Endometrial microvascular endothelial cells (primary cell): ENCODE results near the gene CSN3. TPM values are rescaled to one million over a fixed set of nuclear protein-coding genes. Genes with fewer than 3 reads are reported as not detected.
"Not testable (repeated sequence)": the region's sequence is repeated elsewhere in the genome, so short reads cannot be mapped to it uniquely, and the experiment has no call there.

Experiments
- in situ Hi-C: cut with HindIII; loops from 2 replicates; pipeline ENCODE4 v1.10.0; 2017; ENCODE audit warnings: low sequenced_read_pairs, low pct_unique_long_range_greater_than_20kb; ENCODE audit errors: inconsistent ontology term
- total RNA-seq: library from RNA; depleted of rRNA; stranded (reverse); fragments of >200 nt; gene quantifications from one replicate; pipeline ENCODE4 v1.2.3, GENCODE V29; 2015; ENCODE audit errors: inconsistent ontology term

Gene CSN3, protein sequence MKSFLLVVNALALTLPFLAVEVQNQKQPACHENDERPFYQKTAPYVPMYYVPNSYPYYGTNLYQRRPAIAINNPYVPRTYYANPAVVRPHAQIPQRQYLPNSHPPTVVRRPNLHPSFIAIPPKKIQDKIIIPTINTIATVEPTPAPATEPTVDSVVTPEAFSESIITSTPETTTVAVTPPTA
- not detected for total RNA-seq

DNA sequence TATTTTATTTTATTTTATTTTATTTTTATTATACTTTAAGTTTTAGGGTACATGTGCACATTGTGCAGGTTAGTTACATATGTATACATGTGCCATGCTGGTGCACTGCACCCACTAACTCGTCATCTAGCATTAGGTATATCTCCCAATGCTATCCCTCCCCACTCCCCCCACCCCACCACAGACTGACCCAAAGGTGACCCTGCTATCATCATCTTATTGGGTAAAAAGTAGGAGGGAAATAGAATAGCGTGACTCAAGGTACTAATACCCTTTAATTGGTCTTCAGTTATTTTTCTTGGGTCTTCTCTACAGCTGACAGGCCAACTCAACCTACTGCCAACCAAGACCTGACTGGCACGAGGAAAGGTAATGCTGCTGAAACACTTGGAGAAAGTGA lies at the start of gene CSN3:
Gene CSN3 (plus strand): TSS at position 301 of the 400 bp plus-strand sequence. CDS start 2,223 bp downstream, outside the sequence.
- in situ Hi-C loops: not testable (repeated sequence)

DNA sequence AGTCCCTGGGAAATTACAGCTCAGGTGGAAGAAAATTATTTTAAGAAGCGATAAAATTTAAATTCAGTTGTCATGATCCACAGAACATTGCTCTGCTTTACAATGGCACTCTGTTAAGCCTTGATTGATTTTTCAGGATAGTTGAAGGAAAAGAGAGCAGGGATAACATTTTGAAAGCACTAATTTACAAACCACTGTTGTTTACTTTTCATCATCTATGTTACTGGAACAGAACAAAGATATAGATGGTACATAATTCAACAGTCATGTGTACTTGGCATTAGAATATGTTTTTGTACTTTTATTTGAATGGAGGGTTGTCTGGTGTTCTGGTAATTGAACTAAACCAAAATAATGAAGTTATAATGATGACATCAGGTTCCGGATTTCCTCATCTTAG lies 49.5 kb upstream of the CSN3 start:
- in situ Hi-C loops: no loop called here

DNA sequence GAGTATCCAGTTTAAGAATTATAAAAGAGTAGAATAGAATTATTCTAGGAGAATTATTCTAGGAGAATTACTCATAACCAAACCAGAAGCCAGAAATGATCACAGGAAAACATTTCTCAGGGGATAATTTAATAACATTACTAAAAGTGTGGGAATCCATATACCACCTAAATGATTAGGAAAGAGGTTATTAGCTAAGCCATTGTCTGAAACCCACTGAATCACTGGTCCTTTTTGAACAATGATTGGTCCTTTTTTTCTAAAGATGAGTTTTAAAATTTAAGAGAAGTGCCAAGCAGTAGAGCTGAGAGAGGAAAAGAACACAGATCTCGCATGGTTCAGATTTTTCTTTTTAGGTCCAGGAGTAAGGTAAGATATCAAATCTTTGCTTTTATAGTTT lies 47.0 kb upstream of the CSN3 start, which contains the start of gene ODAM:
Gene ODAM (plus strand): TSS at position 301 of the 400 bp plus-strand sequence. CDS start 819 bp downstream, outside the sequence.
- in situ Hi-C loops: no loop called here

DNA sequence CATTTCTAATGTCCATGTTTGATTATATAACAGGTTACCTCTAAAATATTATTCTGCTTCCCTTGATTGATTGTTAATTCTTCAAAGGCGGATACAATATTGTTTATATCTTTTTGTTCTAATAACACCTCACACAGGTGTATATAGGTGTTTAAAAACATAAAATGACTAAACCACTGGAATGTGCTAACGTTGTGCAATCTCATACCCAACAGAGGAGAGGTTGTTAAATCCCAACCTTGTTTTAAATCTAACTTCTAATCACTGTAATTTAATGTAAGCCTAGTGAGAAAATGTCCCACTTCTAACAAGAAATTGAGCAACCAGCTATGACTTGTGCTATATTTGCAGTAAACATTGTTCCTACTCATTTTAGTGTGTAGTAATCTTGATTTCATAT lies 45.5 kb upstream of the CSN3 start:
- in situ Hi-C loops: no loop called here

DNA sequence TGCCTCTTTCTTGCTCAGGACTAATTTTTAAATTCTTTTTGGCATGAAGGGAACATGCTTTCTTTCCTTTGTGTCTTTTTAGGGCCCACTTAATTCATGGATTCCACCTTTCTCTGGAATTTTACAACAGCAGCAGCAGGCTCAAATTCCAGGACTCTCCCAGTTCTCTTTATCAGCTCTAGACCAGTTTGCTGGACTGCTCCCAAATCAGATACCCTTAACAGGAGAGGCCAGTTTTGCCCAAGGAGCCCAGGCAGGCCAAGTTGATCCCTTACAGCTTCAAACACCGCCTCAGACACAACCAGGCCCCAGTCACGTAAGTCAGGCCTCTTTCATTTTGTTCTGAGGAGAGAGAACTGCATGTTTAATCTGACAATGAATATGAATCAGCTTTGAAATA lies 44.6 kb upstream of the CSN3 start:
- in situ Hi-C loops: no loop called here

DNA sequence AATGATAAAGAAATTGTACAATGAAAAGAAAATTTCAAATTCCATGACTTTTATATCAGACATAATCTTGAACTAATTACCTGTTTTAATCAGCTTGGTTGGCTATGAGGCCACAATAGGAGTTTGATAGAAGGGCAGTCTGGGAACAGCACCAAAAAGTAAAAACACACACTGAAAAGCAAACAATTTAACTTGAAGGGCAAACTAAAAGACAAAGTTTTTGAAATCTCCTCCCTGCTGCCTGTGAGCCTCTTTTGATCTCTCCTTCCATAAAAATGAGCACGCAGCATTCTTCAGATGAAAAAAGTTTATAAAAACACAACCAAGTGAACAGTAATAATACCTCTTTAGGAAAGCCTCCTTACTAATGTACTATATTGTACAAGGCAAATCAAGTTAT lies 38.8 kb upstream of the CSN3 start:
- in situ Hi-C loops: no loop called here

DNA sequence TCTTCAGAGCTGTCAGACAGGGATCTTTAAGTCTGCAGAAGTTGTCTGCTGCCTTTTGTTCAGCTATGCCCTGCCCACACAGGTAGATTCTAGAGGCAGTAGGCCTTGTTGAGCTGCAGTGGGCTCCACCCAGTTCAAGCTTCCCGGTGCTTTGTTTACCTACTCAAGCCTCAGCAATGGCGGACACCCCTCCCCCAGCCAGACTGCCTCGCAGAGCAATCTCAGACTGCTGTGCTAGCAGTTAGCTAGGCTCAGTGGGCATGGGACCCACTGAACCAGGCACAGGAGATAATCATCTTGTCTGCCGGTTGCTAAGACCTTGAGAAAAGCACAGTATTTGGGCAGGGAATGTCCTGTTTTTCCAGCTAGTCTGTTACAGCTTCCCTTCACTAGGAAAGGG lies 29.6 kb upstream of the CSN3 start:
- in situ Hi-C loops: not testable (repeated sequence)

DNA sequence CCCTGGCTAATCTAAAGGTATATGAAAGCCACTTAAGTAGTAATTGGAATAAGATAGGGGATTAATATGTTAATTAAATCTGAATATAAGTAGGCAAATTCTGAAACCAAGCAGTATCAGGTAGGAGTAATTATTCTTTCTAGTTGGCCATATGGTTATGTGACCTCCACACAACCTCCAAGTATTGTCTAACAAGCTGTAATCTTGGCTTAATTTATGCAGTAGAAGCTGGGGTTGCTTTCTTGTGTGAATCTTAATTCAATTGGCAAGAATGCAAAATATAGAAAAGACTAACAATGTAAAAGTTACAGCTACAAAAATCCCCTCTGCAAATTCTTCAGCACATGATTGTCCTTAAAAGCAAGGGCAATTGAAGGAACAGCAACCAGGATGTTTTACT lies 26.3 kb upstream of the CSN3 start:
- in situ Hi-C loops: not testable (repeated sequence)

DNA sequence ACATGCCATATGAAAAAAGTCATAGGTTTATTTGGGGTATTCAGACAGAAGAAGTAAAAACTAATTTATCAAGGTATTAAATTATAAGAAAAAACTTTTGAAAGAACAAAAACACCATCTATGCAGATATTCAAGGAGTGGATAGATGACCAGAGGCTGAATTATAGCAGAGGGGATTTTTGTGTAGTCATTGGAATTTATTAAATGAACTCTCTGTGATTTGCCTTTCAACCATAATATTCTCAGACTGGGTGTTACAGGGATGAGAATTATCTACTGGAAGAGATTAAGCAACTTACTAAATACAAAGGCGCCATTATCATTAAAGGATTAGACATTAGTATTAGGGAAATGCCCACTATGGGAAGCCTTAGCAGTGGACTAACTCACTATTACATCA lies 25.8 kb upstream of the CSN3 start:
- in situ Hi-C loops: not testable (repeated sequence)

DNA sequence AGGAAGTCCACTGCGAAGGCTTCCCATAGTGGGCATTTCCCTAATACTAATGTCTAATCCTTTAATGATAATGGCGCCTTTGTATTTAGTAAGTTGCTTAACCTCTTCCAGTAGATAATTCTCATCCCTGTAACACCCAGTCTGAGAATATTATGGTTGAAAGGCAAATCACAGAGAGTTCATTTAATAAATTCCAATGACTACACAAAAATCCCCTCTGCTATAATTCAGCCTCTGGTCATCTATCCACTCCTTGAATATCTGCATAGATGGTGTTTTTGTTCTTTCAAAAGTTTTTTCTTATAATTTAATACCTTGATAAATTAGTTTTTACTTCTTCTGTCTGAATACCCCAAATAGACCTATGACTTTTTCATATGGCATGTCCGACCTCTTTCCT lies 21.0 kb upstream of the CSN3 start:
- in situ Hi-C loops: not testable (repeated sequence)

DNA sequence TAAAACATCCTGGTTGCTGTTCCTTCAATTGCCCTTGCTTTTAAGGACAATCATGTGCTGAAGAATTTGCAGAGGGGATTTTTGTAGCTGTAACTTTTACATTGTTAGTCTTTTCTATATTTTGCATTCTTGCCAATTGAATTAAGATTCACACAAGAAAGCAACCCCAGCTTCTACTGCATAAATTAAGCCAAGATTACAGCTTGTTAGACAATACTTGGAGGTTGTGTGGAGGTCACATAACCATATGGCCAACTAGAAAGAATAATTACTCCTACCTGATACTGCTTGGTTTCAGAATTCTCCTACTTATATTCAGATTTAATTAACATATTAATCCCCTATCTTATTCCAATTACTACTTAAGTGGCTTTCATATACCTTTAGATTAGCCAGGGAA lies 20.6 kb upstream of the CSN3 start:
- in situ Hi-C loops: not testable (repeated sequence)

DNA sequence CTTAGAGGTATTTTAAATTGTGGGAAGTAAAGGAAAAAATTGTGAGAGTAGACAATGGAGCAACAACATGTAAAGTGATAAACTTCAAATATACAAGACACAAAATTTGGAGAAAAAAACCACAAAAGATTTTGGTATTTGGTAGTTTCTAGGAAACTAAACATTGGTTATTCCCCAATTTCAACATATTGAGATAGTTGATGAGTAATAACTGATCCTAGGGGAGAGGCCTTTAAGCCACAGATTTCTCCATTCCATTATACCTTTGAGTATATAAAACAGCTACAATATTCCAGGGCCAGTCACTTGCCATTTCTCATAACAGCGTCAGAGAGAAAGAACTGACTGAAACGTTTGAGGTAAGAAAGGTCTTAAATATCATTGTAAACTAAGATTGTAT lies 16.6 kb upstream of the CSN3 start, which contains the start of gene FDCSP:
Gene FDCSP (plus strand): TSS at position 301 of the 400 bp plus-strand sequence. CDS start 5,071 bp downstream, outside the sequence.
- in situ Hi-C loops: no loop called here

DNA sequence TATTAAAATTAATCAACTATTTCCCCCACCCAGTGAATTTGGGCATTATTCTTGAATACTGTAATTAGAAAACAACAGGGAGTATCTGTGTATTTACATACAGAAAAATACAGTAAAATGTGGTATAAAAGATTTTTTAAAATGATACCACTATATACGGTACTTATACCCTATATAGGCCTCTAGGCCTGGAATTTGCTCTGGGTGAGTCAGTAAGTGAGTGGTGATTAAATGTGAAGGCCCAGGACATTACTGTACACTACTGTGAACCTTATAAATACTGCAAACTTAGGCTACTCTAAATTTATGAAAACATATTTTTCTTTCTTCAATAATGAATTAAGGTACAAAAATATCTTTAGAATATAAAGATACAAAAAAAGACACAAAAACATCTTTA lies 6.3 kb upstream of the CSN3 start:
- in situ Hi-C loops: no loop called here

DNA sequence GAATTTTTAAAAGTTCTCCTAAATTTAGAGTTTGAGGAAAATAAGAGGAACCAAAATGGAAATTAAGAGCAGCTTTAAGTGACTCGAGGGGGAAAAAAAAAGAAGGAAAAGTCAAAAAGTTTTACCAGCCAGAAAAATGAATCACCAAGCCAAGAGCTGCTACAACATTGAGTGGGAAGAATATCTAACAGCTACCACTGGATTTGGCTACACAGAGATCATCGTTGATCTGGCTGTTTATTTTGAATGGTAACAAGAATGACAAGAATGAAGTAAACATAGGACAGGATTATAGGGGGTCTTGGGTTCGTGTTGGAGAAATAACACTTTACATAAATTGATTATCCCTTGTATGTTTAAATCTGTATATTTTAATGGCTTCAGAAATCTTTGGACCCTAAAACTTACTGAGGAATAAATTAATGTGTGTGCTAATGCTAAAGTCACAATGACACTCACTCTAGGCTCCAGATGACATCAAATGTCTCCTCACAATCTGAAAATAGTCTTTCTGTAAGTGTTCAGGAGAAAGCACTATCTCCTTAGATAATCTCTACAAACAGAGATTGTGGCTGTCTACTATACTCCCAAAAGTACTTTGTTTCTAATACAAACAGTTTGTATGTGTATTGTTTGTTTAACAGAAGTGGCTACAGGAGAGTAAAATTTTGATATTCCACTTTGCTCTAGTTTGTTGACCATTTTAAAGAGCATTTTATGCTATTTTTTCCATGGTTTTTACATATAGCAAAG lies 3.1 kb upstream of the CSN3 start:
- in situ Hi-C loops: no loop called here

DNA sequence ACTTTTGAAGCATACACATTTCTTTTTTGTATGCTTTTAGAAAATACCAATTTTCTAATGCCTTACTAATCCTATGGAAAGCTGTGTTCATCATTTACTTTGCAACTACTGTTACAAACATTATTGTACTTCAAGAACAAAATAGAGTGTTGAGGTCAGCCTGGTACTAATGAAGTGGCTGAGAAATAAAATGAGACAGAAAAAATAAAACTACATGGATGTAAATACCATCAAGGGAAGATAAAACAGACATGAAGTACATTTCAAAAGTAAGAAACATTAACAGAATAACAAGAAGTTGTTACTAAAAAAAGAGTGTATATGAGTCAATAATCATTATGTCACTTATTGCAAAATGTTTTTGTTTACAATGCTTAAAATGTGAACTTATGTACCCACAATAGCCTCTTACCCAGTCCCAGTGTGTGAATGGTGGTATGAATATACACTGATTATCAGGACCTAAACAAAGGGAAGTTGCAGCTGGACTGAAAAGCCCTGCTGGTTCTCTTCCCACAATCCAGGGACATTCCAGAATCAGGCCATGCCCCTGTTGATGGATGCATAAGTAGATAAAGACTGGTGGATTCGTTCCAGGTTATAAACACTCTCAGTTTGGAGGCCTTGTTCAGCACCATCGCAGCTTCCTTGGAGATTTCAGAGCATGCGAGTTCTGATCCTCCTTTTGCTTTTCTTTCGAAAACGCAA lies 2.4 kb upstream of the CSN3 start:
- in situ Hi-C loops: no loop called here

DNA sequence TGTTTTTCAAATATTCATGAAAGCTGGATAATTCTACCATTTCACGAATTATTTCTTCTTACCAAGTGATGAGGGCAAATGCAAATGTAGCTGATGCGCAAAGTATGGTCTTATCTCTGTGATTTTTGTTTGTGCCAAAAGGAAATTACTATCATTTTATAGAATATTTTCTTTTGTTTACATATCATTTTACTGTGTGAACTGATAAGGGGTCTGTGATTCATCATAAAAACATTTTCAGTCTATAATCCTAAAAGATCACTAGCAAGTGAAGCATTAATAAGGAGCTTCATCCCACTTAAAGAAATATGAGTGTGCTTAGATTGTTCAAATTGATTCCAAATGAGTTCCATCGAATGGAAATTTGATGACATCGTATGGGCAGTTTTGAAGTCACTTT lies 694 bp downstream of the CSN3 start:
- in situ Hi-C loops: no loop called here

DNA sequence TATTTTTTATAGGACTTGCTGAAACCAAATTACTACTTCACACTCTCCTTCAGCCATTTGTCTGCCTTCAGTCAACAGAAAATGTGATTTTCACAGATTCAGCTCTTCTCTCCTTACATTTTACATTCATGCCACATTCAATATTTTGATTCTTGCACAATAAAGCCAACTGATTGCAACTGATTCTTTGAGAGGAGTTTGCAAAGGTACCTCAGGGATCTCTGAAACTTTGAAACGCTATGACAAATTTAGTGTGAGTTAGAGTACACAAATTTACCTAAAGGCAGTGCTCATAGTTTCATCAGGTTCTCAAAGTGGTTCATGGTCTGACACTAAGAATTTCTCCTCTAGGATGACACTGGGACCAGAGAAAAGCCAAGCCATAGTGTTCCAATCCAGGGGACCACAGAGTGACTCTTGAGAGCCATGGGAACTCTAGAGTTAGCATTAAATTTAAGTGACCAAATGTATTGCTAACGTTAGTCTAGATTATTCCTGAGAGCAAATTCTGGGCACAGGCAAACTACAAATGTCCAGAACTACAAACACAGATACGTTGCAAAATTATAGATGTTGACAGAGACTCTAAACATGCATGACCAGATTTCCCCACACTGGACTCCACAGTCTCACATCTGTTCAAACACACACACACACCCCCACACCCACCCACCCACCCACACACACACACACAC lies 9.0 kb downstream of the CSN3 start:
- in situ Hi-C loops: no loop called here

DNA sequence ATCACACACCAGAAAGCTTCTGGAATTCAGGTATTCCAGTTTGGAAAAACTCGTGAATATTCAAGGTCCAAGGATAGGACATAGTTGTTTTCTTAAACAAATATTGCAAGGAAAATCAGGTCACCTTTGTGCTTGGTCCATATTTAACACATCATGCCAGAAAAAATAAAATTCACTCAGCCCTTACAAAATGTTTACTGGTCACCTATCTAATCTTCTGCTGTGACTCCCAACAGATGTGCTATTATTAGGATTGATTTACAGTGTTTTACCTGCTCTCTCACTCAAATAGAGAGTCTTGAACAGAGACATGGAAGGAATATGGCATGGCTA lies 9.5 kb downstream of the CSN3 start:
- in situ Hi-C loops: no loop called here

DNA sequence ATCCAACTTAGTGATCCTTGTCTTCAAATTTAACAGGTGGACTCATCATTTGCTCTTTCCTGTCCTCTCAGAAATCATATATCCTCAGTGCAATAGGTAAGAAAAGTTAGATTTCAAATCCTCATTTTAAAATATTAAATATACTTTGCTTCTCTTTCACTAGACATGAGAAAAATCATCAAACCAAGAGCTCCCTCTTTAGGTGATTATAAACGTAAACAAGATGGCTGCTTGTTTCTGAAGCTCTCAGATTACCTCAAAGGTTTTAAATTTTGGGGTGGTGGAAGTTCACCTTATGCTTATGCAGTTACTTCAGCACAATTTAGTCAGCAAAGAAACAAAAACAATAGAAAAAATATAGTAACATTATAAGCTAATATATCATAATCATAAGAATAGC lies 27.3 kb downstream of the CSN3 start:
- in situ Hi-C loops: no loop called here
